ENCODE measurements around the gene SAMD14.

GRCh38 chr17:50111673-50112655 is 18.0 kb downstream of the SAMD14 start:
- TF ChIP-seq ATOH8 (CRISPR knock-in tag; IDR thresholded peaks at IDR 0.05; ENCODE audit: low read depth) (no peak), CTCF (IDR thresholded peaks at IDR 0.05) (no peak), CEBPB (IDR thresholded peaks at IDR 0.05) (no peak), NFE2L2 (conservative IDR thresholded peaks at IDR 0.05; ENCODE audit: low read length) (no peak), TP53 (CRISPR knock-in tag; IDR thresholded peaks at IDR 0.05) (no peak), RAD21 (conservative IDR thresholded peaks at IDR 0.05 in 1 of 2, IDR thresholded peaks at IDR 0.05 in 1 of 2) (no peak), POLR2A (IDR thresholded peaks at IDR 0.05; ENCODE audit: low read length) (no peak), CHD2 (IDR thresholded peaks at IDR 0.05; ENCODE audit: low read length, partially characterized antibody) (no peak), BCL3 (IDR thresholded peaks at IDR 0.05) (no peak), POLR2AphosphoS2 (conservative IDR thresholded peaks at IDR 0.05; ENCODE audit: low read length) (no peak), RFX5 (IDR thresholded peaks at IDR 0.05) (no peak), TFCP2L1 (CRISPR knock-in tag; IDR thresholded peaks at IDR 0.05) (no peak), HOXB13 (CRISPR knock-in tag; IDR thresholded peaks at IDR 0.05; ENCODE audit: low read depth) (no peak)

Measured in A549 (cell line).